Measurements from ENCODE around the gene ANKRD23. TPM values are rescaled to one million over a fixed set of nuclear protein-coding genes. Genes with fewer than 3 reads are reported as not detected.
A peak's percentile ranks its signal among the peaks of the same experiment; 100 is the strongest.

ANKRD23 gene
- total RNA-seq, 1 experiment from 2014 or later: 1.1 TPM

DNA sequence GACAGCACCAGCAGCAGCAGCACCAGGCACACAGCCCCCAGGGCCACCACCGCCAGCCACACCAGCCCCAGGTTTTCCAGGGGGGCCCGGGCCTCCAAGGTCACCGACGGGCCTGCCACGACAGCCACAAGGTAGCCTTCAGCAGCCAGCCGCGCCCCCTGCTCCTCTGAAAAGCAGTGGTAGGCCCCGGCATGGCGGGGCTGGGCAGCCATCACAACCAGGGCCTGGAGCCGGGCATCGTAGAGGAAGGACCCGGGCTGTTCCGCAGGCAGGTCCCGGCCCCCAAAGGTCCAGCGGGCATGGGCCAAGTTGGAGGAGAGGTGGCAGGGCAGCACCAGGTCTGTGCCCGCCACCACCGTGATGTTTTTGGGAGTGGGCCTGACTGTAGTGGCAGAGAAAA lies 17.3 kb upstream of the ANKRD23 start:
- Histone ChIP-seq H3K4me1 (no peaks in the 10 kb centered on the region), H3K9me3 (replicated peaks) (no peaks in the 10 kb centered on the region), H3K27ac (no peak overlapping the region), H3K27me3 (no peaks in the 10 kb centered on the region), H3K36me3 (peaks cover 50% of the 10 kb centered on the region), H3K4me3 (no peak overlapping the region)
- DNase-seq: peak in 1 of 2 experiments; percentile 1

DNA sequence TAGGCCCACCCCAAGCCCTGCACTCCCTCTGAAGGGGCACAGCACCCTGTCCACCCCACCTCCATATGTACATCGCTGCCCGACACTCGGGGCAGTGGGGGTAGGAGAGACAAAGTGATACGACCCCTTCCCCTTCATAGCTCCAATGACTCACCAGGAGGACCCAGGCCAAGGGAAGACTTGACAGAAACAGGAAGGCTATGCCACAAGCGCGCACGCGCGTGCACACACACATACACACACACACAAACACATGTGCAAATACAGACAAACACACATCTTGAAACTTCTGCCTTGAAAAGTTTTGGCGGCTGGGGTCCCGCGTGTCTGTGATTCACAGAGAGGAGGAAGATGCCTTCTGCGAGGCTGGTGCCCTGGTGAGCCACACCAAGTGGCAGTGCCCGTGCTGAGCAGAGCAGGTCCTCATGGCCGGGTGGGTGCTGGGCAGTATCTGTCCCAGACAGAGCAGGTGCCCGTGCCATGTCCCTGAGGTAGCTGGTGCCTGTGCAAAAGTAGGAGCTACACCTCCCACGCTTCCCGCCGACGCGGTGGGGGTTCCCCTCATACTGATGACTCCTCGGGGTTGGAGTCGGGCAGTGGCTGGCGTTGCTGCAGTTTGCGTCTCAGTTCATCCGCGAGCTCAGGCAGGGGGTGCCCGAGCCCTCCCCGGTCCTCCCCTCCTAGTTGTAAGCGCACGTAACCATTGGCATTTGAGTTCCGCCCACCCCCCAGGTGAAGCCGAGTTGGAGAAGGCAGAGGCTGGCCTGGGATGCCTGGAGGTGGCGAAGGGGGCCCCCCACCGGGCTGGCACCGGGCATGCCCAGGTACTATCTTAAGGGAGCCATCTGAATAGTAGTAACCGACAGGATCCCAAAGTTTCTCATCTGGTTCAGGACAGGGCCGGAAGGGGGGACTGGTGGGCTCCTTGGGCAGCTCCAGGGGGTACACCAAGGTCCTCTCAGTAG lies 16.5 kb upstream of the ANKRD23 start:
- H3K36me3 ChIP-seq: peaks cover 43% of the 10 kb centered on the region
- no peaks in the 10 kb centered on the region for H3K27me3 ChIP-seq
- no peaks in the 10 kb centered on the region for H3K9me3 ChIP-seq (replicated peaks)
- no peak overlapping the region for H3K27ac ChIP-seq
- peak in 1 of 2 experiments; percentile 1 for DNase-seq
- no peak overlapping the region for H3K4me3 ChIP-seq
- no peaks in the 10 kb centered on the region for H3K4me1 ChIP-seq

DNA sequence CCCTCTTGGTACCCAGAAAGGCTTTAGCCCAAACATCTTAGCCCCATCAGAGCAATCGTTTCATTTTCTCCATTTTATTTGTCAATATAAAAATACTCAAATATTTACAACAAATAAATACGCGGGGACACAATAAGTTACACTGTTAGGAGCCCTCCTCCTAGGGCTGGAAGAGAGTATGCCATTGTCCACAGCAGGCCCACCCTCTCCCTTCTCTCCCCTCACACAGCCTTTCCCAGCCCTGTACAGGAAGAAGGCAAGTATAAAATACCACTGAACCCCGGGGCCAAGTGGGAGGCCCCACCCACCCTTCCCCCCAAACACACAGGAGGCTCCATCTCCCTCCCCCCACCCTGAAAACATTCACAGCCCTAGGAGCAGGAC lies 15.9 kb upstream of the ANKRD23 start:
- Histone ChIP-seq H3K27ac (no peak overlapping the region), H3K36me3 (peaks cover 37% of the 10 kb centered on the region), H3K9me3 (replicated peaks) (no peaks in the 10 kb centered on the region), H3K4me3 (no peak overlapping the region), H3K4me1 (no peaks in the 10 kb centered on the region), H3K27me3 (no peaks in the 10 kb centered on the region)
- no peak for DNase-seq

DNA sequence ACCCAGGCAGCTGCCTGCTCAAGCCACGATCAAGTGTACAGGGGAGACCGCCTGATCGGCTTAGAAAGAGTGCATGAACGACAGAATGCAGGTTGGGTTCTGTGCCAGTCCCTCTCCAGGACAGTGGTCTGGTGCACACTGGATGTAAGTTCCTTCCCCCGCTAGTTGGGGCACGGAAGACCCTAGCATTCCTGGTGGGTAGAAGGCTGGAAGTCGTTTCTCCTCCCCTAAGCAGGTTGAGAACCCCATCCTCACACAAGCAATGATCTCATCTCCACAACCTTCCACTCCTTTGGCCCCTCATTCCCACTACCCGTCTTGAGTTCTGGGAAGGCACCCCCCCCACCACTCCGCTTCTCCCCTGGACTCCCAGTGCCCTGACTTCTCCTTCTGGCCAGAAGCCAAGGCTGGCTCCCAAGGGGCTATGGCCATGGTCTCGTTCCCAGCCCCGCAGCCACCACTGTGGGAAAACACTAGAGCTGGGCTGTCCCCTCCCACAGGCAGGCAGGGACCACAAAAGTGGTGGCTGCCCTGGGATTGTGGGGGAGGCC lies 15.4 kb upstream of the ANKRD23 start:
- H3K36me3 ChIP-seq: peaks cover 33% of the 10 kb centered on the region
- no peak overlapping the region; the same call in 1 of the 2 replicates for H3K4me3 ChIP-seq
- peak; percentile 32 to 45 for DNase-seq
- no peaks in the 10 kb centered on the region for H3K9me3 ChIP-seq (replicated peaks)
- H3K27me3 ChIP-seq: no peaks in the 10 kb centered on the region
- no peaks in the 10 kb centered on the region for H3K4me1 ChIP-seq
- no peak overlapping the region for H3K27ac ChIP-seq

DNA sequence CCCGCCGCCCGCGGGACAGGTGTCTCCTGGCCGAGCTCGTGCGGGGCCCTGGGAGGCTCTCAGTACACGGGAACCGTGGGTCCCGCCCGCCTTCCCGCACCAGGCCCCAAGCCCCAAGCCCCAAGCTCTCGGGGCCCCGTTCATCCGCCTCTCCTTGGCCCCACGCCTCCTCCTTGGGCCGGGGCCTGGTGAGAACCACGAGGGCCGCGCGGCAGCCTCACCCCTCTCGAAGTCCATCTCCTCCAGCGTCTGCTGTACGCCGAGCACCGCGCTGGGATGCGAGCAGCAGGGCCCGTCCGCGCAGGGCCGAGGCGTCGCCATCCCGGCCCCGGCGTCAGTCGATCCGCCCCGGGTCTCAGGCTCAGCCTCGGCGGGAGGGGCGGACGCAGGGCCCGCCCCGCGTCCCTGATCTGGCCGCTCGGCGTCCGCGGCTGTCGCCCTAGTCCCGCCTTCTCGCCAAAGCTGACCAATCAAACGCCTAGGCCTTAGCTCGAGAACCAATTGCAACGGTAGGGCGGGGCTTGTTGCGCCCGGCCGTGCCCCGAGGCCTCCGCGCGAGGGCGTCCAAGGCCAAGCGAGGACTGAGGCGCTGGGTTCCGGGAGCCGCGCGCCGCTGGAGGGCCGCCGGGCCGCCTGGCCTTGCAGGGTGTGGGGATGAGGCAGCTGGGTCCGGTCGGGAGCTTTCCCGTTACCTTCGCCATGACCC lies 14.0 kb upstream of the ANKRD23 start, which contains the start of gene ANKRD39:
Gene ANKRD39 (minus strand): TSS at position 350 of the 706 bp plus-strand sequence. CDS start 29 bp downstream, at position 321.
- H3K4me1 ChIP-seq: no peaks in the 10 kb centered on the region
- peak within 1 kb of the TSS; percentile 9; the same call in 1 of the 2 replicates for H3K27ac ChIP-seq
- H3K9me3 ChIP-seq (replicated peaks): no peaks in the 10 kb centered on the region
- H3K36me3 ChIP-seq: peaks cover 19% of the 10 kb centered on the region
- no peaks in the 10 kb centered on the region for H3K27me3 ChIP-seq
- peak; percentile 96 to 99 for DNase-seq
- peak within 1 kb of the TSS; percentile 72 for H3K4me3 ChIP-seq

DNA sequence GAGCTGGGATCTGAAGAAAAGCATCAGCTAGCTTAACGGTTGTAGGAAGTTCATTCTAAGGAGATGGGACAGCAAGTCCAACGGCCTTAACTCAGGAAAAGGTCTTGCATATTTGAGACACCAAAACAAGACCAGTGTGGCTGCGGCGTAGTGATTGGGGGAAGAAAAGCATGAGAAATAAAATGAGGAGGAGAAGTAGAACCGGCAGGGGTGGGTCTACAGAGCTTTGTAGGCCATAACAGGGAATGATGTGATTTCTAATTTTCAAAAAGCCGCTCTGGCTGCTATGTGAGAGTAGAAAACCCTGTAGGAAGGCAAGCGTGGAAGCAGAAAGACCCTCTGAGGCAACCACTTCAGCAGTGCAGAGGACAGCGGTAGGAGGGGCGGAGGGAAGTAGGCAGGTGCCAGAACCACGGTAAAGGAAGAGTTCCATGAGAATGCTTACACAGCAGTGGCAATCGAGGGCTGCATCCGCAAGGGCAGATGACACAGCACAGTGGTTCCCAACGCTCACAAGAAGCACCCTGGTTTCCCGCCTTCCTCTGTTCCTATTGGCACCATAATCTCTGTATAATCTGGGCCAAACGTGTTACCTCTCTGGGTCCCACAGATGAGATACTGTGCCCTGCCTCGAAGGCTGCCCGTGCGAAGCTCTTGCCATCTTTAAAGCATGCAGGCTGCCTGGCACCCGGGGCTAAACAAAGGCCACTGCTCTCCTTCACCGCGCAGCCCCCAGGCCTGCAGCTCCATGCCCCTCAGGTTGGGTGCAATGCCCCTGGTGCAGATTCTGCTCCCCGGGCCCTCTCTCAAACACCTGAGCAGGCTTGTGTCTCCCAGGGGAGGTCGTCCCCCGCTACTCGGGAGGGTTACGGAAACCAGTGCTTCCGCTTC lies 13.2 kb upstream of the ANKRD23 start:
- DNase-seq: peak in 1 of 2 experiments; percentile 35
- peaks cover 18% of the 10 kb centered on the region for H3K36me3 ChIP-seq
- H3K9me3 ChIP-seq (replicated peaks): no peaks in the 10 kb centered on the region
- H3K27ac ChIP-seq: peak overlapping the region; percentile 9; the same call in 1 of the 2 replicates
- no peaks in the 10 kb centered on the region for H3K27me3 ChIP-seq
- no peaks in the 10 kb centered on the region for H3K4me1 ChIP-seq
- H3K4me3 ChIP-seq: peak overlapping the region; percentile 72

DNA sequence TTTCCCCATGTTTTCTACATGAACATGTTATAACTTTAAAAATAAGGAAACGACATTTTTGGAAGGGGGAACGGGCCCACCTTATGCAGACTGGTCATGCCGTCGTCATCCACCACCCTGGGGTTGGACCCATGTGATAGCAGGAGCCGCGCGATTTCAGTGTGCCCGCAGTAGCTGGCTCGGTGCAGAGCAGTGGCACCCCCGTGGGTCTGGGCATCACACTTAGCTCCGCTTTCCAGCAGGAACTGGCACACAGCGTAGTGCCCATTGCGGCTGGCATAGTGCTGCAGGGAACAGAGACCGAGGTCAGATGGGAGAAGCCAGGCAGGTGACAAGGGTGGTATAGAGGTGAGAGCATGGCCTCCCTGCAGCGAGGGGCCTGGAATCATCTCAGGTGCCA lies 9.5 kb upstream of the ANKRD23 start:
- Histone ChIP-seq H3K36me3 (0 out of 2 replicates have a peak, but pooled peaks cover 2% of the 10 kb centered on the region), H3K27me3 (no peaks in the 10 kb centered on the region), H3K4me1 (no peaks in the 10 kb centered on the region)

DNA sequence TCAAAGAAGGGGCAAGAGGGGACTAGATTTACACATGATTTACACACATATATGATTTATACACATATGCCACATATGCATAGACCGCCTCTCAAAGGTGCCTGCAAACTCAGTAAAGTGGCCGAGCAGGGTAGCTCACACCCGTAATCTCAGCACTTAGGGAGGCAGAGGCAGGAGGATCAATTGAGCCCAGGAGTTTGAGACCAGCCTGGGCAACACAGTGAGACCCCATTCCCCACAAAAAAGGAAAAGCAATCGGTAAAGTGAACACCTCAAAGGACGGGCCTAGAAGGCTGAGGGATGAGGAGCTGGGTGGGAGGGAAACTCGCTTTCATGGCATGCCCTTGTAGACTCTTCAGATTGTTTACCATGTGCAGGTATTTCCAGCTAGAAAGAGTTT lies 8.8 kb upstream of the ANKRD23 start:
- 0 out of 2 replicates have a peak, but pooled peaks cover 2% of the 10 kb centered on the region for H3K36me3 ChIP-seq
- H3K4me3 ChIP-seq: no peak overlapping the region
- H3K27ac ChIP-seq: no peak overlapping the region
- no peak for DNase-seq
- H3K27me3 ChIP-seq: no peaks in the 10 kb centered on the region
- H3K9me3 ChIP-seq (replicated peaks): no peaks in the 10 kb centered on the region
- no peaks in the 10 kb centered on the region for H3K4me1 ChIP-seq

More for the DNA sequence above, 9.5 kb upstream of the ANKRD23 start:
- DNase-seq: no peak
- H3K27ac ChIP-seq: no peak overlapping the region
- no peak overlapping the region for H3K4me3 ChIP-seq
- no peaks in the 10 kb centered on the region for H3K9me3 ChIP-seq (replicated peaks)

DNA sequence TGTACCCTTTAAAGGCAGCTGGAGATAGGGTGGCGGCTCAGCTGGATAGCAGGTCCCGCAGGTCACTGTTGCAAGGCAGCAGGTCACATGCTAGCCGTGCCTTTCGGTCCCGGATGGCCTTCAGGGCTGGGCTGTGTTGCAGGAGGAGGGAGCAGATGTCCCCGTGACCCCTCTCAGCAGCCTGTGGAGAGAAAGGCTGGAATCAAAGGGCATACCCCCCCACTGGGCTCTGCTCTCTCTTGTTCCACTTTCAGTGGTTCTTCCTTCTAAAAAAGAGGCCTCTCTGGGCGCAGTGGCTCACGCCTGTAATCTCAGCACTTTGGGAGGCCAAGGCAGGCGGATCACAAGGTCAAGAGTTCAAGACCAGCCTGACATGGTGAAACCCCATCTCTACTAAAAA lies 4.4 kb upstream of the ANKRD23 start:
- H3K27ac ChIP-seq: no peak overlapping the region
- no peaks in the 10 kb centered on the region for H3K4me1 ChIP-seq
- H3K36me3 ChIP-seq: 0 out of 2 replicates have a peak, but pooled peaks cover 2% of the 10 kb centered on the region
- H3K27me3 ChIP-seq: no peaks in the 10 kb centered on the region
- H3K9me3 ChIP-seq (replicated peaks): no peaks in the 10 kb centered on the region
- no peak for DNase-seq
- H3K4me3 ChIP-seq: no peak overlapping the region

DNA sequence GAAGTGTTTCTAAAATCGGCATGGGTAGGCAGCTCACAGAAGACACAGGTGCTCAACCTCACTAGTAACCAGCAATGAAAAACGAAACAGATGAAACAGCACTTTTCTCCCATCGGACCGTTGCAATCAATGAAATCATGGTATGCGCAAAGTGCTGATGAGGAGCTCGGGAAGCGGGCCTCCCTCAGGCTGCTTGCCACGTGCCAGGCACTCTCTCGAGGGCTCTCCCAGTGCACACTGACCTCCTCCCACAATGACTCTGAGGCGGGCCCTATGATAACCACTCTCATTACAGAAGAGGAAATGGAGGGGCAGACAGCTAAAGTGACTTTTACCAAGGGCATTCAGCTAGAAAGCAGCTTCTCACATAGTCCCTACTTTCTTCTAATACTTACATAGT lies 3.8 kb upstream of the ANKRD23 start:
- Histone ChIP-seq H3K4me1 (no peaks in the 10 kb centered on the region), H3K4me3 (no peak overlapping the region), H3K36me3 (0 out of 2 replicates have a peak, but pooled peaks cover under 1% of the 10 kb centered on the region), H3K27ac (no peak overlapping the region), H3K27me3 (no peaks in the 10 kb centered on the region), H3K9me3 (replicated peaks) (no peaks in the 10 kb centered on the region)
- DNase-seq: no peak

DNA sequence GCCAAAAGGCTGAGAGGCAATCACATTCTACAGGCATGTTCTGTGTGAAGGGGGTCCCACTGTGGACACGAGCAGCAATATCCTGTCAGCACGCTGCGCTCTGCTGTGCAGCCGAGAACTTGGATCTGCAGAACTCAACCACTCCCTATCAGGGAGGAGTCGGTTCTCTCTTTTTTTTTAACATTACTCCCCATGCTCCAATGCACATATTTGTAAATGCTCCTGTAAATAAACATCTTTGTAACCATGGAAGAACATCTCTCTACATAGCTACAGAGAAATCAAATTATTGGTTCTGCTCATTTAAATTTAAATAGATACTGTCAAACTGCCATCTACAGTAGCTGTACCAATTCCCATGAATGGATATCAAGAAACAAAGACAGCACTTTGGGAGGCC lies 3.0 kb upstream of the ANKRD23 start:
- Histone ChIP-seq H3K36me3 (no peaks in the 10 kb centered on the region), H3K27me3 (no peaks in the 10 kb centered on the region), H3K27ac (no peak overlapping the region), H3K4me1 (no peaks in the 10 kb centered on the region), H3K9me3 (replicated peaks) (no peaks in the 10 kb centered on the region), H3K4me3 (no peak overlapping the region)
- no peak for DNase-seq

DNA sequence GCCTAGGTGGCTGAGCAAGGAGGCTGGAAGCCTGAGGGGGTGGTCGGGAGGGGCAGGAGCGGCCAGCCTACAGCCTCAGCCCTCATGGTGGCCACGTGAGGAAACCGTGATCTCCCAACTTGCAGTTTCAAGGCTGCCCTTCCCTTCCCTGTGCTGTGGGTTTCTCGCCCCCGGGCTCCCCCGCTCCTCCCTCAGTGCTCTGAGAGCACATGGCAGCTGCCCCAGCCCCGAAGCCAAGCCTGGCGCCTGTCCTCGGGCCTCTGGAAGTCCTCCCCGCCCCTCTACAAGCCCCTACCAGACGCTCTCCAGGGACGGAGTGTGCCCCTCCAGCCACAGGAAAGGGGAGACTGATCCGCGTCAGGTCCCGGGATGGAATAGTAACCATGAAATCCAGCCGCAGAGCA lies 586 bp upstream of the ANKRD23 start:
- Histone ChIP-seq H3K4me3 (no peak overlapping the region), H3K36me3 (no peaks in the 10 kb centered on the region), H3K27me3 (no peaks in the 10 kb centered on the region), H3K27ac (no peak overlapping the region), H3K4me1 (no peaks in the 10 kb centered on the region), H3K9me3 (replicated peaks) (no peaks in the 10 kb centered on the region)
- DNase-seq: no peak

DNA sequence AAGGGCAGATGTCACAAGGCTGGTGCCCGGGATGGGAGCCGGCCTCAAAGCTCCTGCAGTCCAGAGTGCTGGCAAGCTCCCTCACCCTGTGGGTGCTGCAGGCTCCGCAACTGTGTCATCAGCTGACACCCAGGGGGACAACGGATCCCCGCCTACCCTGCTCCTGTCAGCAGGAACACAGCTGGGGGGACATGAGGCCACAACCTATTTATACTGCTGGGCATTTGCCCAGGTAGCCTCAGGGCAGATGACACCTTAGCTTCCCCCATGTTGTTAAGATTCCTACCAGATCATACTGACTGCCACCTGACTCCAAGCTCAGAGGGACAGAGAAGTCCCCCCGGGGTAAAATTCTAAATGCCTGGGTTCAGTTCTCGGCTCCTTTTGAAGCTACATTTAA lies 1.2 kb downstream of the ANKRD23 start:
- peak in 1 of 2 experiments; percentile 19 for DNase-seq
- Histone ChIP-seq H3K4me1 (no peaks in the 10 kb centered on the region), H3K36me3 (no peaks in the 10 kb centered on the region), H3K27me3 (no peaks in the 10 kb centered on the region), H3K4me3 (no peak overlapping the region), H3K9me3 (replicated peaks) (no peaks in the 10 kb centered on the region), H3K27ac (no peak overlapping the region)
